HepG2 (cell line): ENCODE data around the gene SHANK3. TPM values are rescaled to one million over a fixed set of nuclear protein-coding genes. Genes with fewer than 3 reads are reported as not detected.

Experiments
- CREBL2 ChIP-seq: sonication (generic); formaldehyde crosslinking; IDR thresholded peaks from 2 replicates; pipeline ENCODE4 v1.8.1; 2023; ENCODE audit warnings: missing genetic modification reagents, mild to moderate bottlenecking, borderline replicate concordance
- HNF4A ChIP-seq: sonication (generic); formaldehyde crosslinking; IDR thresholded peaks from 2 replicates; pipeline ENCODE4 v1.4.0; 2020; ENCODE audit warnings: missing genetic modification reagents
- KDM1A ChIP-seq: IDR thresholded peaks from 2 replicates; pipeline ENCODE4 v1.6.1; 2016; ENCODE audit warnings: missing compliant biosample characterization
- MAZ ChIP-seq, 2 experiments: sonication (generic) in 1 of 2; formaldehyde crosslinking in 1 of 2; IDR thresholded peaks; 2 replicates each; pipeline versions ENCODE4 v1.5.0 to v1.6.1; 2012 to 2020; ENCODE audit warnings: low read depth in 2 of 2, mild to moderate bottlenecking in 2 of 2, borderline replicate concordance in 1 of 2, improper control_type of control experiment in 1 of 2, low read length in 1 of 2, missing genetic modification reagents in 1 of 2, moderate library complexity in 1 of 2
- NR2C2 ChIP-seq: sonication (generic); formaldehyde crosslinking; IDR thresholded peaks from 2 replicates; pipeline ENCODE4 v1.4.0; 2020; ENCODE audit warnings: missing genetic modification reagents, mild to moderate bottlenecking, moderate library complexity, borderline replicate concordance
- NR2F1 ChIP-seq, 2 experiments: fragments of 450-650 bp in 1 of 2; formaldehyde crosslinking in 1 of 2; IDR thresholded peaks; 2 replicates each; pipeline versions ENCODE4 v1.5.0 to v1.6.1; 2016 to 2020; ENCODE audit warnings: mild to moderate bottlenecking in 1 of 2, missing compliant biosample characterization in 1 of 2, missing genetic modification reagents in 1 of 2, moderate library complexity in 1 of 2
- NRL ChIP-seq: sonication (generic); formaldehyde crosslinking; IDR thresholded peaks from 2 replicates; pipeline ENCODE4 v1.5.0; 2020; ENCODE audit warnings: missing genetic modification reagents, mild to moderate bottlenecking, moderate library complexity, borderline replicate concordance
- PHF20 ChIP-seq: sonication (generic); formaldehyde crosslinking; IDR thresholded peaks from 2 replicates; pipeline ENCODE4 v1.5.0; 2020; ENCODE audit warnings: mild to moderate bottlenecking, missing genetic modification reagents
- PHF8 ChIP-seq: sonication (generic); formaldehyde crosslinking; IDR thresholded peaks from 2 replicates; pipeline ENCODE4 v1.5.0; 2020; ENCODE audit warnings: missing genetic modification reagents
- SMAD1 ChIP-seq: sonication (generic); formaldehyde crosslinking; IDR thresholded peaks from 2 replicates; pipeline ENCODE4 v1.4.0; 2020; ENCODE audit warnings: missing genetic modification reagents, low read depth, mild to moderate bottlenecking, borderline replicate concordance
- SRF ChIP-seq: IDR thresholded peaks from 2 replicates; pipeline ENCODE4 v1.6.1; 2011; ENCODE audit warnings: mild to moderate bottlenecking, low read depth, low read length, moderate library complexity
- TERF1 ChIP-seq: sonication (generic); formaldehyde crosslinking; IDR thresholded peaks from 2 replicates; pipeline ENCODE4 v1.8.0; 2022; ENCODE audit warnings: mild to moderate bottlenecking, missing genetic modification reagents, moderate library complexity
- TP53 ChIP-seq: sonication (generic); formaldehyde crosslinking; conservative IDR thresholded peaks from 2 replicates; pipeline ENCODE4 v1.4.0; 2020; ENCODE audit warnings: missing genetic modification reagents
- ZBTB43 ChIP-seq: sonication (generic); formaldehyde crosslinking; conservative IDR thresholded peaks from 2 replicates; pipeline ENCODE4 v1.4.0; 2020; ENCODE audit warnings: missing genetic modification reagents
- ZFP36 ChIP-seq: fragments of 150-350 bp; IDR thresholded peaks from 2 replicates; pipeline ENCODE4 v1.6.1; 2018; ENCODE audit warnings: borderline replicate concordance, low read length, low read depth; ENCODE audit not compliant: partially characterized antibody
- ZFY ChIP-seq: sonication (generic); formaldehyde crosslinking; IDR thresholded peaks from 2 replicates; pipeline ENCODE4 v1.4.0; 2020; ENCODE audit warnings: missing genetic modification reagents
- ZNF331 ChIP-seq: sonication (generic); formaldehyde crosslinking; IDR thresholded peaks from 2 replicates; pipeline ENCODE4 v1.4.0; 2020; ENCODE audit warnings: missing genetic modification reagents
- ZNF34 ChIP-seq: sonication (generic); formaldehyde crosslinking; IDR thresholded peaks from 2 replicates; pipeline ENCODE4 v1.4.0; 2020; ENCODE audit warnings: mild to moderate bottlenecking, missing genetic modification reagents, borderline replicate concordance
- ZNF414 ChIP-seq: sonication (generic); formaldehyde crosslinking; IDR thresholded peaks from 2 replicates; pipeline ENCODE4 v1.5.0; 2020; ENCODE audit warnings: missing genetic modification reagents
- ZNF703 ChIP-seq: sonication (generic); formaldehyde crosslinking; IDR thresholded peaks from 2 replicates; pipeline ENCODE4 v1.5.1; 2020; ENCODE audit warnings: missing genetic modification reagents, mild to moderate bottlenecking, moderate library complexity, borderline replicate concordance
- ZNF790 ChIP-seq: sonication (generic); formaldehyde crosslinking; IDR thresholded peaks from 2 replicates; pipeline ENCODE4 v1.8.0; 2022; ENCODE audit warnings: missing genetic modification reagents, mild to moderate bottlenecking, borderline replicate concordance
- ZSCAN25 ChIP-seq: sonication (generic); formaldehyde crosslinking; IDR thresholded peaks from 2 replicates; pipeline ENCODE4 v1.8.0; 2022; ENCODE audit warnings: mild to moderate bottlenecking, missing genetic modification reagents
- polyA plus RNA-seq, 8 experiments: library from polyadenylated mRNA; depleted of rRNA in 3 of 8; stranded (reverse) in 7 of 8; unstranded in 1 of 8; fragments of >200 nt; fragmentation: Illumina TruSeq in 4 of 8; extraction: Trizol in 4 of 8; gene quantifications; 2 replicates each; pipeline versions ENCODE4 v1.2.1 to v1.2.3, GENCODE V29; 2011 to 2016; ENCODE audit warnings: low read depth in 4 of 8, missing spikeins in 1 of 8, mixed read lengths in 1 of 8; ENCODE audit not compliant: insufficient read depth in 1 of 8
- total RNA-seq, 5 experiments: library from RNA; depleted of rRNA; stranded (reverse); fragments of >200 nt; fragmentation: Illumina TruSeq; extraction: Trizol; gene quantifications; 2 replicates each; pipeline ENCODE4 v1.2.3, GENCODE V29; 2016; ENCODE audit warnings: low read depth in 1 of 5
- TF ChIP-seq, protein P1 (sequence below): sonication (generic); formaldehyde crosslinking; IDR thresholded peaks from 2 replicates; pipeline ENCODE4 v1.5.1; 2020; ENCODE audit warnings: mild to moderate bottlenecking, missing genetic modification reagents, borderline replicate concordance

SHANK3 gene
- total and polyA plus RNA-seq, 2 of the 13 experiments (the other 11 are each of a cell fraction or from before 2014, with no cell fraction given) = 2.9 to 4.6 TPM

DNA sequence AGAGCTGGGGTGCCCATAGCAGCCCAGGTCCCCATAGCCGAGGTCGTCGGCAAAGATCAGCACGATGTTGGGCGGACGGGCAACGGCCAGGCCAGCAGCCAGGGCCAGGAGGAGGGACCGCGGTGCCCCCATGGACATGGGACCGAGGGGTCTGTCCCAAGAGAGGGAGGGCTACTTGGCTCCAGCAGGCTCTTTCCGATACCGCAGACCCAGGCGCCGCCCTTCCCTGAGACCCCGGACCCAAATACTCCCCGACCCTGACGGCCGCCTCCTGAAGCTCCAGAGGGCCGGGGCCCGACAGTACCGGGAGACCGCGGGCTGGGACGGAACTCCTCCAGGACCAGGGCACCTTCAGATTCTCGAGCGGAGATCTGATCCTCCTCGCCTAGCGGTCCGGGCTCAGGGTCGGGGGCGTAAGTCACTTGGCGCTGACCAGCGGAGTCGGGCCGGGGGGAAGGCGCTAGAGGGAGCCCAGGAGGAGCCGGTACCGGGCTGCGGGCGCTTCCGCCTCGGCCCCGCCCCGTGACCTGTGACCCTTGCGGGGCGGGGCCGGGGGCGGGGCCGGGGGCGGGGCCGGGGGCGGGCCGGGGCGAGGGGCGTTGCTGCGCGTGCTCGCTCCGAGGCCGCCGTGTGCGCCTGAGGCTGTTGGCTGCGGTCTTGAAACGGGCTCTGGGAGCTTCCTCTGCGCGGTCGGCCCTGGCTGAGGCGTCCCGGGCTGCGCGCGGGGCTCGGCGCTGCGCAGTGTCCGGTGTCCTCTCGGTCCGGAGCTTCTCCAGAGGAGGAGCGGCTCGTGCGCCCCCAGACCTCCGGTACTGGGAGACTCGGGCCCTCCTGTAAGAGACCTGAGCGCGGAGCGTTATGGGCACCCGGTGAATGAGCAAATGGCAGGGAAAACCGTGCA lies 44.7 kb upstream of the SHANK3 start, which contains the start of gene ARSA (continued):
- TF ChIP-seq ZFY (CRISPR knock-in tag) (peak; percentile 67), ZNF790 (CRISPR knock-in tag) (peak; percentile 36; the same call in 1 of the 2 replicates), HNF4A (CRISPR knock-in tag) (0 out of 2 replicates have a peak, but pooled peaks have one; percentile 5), ZNF414 (CRISPR knock-in tag) (0 out of 2 replicates have a peak, but pooled peaks have one; percentile 29), ZBTB43 (CRISPR knock-in tag) (0 out of 2 replicates have a peak, but pooled peaks have one; percentile 23), MAZ (IDR thresholded peaks at IDR 0.05; ENCODE audit: borderline replicate concordance, low read depth, low read length) (no peak), MAZ (CRISPR knock-in tag; IDR thresholded peaks at IDR 0.05; ENCODE audit: low read depth) (no peak), SRF (no peak), NRL (no peak; the same call in 1 of the 2 replicates), ZNF331 (CRISPR knock-in tag) (peak; percentile 12; the same call in 1 of the 2 replicates), CREBL2 (CRISPR knock-in tag) (peak; percentile 30; the same call in 1 of the 2 replicates), PHF20 (CRISPR knock-in tag) (peak; percentile 27; the same call in 1 of the 2 replicates), TERF1 (no peak), SMAD1 (CRISPR knock-in tag) (0 out of 2 replicates have a peak, but pooled peaks have one; percentile 19), ZSCAN25 (CRISPR knock-in tag) (peak; percentile 53; the same call in 1 of the 2 replicates), NR2C2 (CRISPR knock-in tag) (peak; percentile 96), ZFP36 (no peak), NR2F1 (CRISPR knock-in tag; IDR thresholded peaks at IDR 0.05) (peak; percentile 52 to 62; a peak in 3 of 4 replicates), ZNF703 (CRISPR knock-in tag) (0 out of 2 replicates have a peak, but pooled peaks have one; percentile 36), ZNF34 (CRISPR knock-in tag) (no peak), KDM1A (CRISPR knock-in tag) (no peak), PHF8 (CRISPR knock-in tag) (peak; percentile 77), TP53 (0 out of 2 replicates have a peak, but pooled peaks have one; percentile 20)
- TF ChIP-seq, protein P1, sequence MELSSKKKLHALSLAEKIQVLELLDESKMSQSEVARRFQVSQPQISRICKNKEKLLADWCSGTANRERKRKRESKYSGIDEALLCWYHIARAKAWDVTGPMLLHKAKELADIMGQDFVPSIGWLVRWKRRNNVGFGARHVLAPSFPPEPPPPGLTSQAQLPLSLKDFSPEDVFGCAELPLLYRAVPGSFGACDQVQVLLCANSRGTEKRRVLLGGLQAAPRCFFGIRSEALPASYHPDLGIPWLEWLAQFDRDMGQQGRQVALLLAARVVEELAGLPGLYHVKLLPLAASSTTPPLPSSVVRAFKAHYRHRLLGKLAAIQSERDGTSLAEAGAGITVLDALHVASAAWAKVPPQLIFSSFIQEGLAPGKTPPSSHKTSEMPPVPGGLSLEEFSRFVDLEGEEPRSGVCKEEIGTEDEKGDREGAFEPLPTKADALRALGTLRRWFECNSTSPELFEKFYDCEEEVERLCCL (CRISPR knock-in tag) = peak; percentile 63; the same call in 1 of the 2 replicates
